ENCODE results near the gene SLC39A10.

DNA sequence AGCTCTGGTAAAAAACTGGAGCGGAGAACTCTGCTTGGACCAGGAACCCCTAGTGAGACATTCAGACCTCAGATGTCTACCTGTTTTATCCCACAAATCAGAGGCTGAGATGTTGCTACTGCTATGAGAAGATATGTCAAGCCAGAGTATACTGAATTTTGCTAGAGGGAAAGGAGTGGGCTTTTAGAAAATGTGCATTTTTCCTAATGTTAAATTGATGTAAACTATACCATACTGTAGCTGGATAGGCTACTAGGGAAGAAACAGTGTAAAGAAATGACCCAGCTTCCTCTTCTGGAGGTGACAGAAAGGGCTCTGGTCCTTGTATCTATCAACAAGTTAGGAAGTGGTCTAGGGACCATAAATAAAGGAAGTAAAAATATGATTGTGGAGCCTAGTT lies 65.0 kb downstream of the SLC39A10 start:
- TF ChIP-seq POLR2A (IDR thresholded peaks at IDR 0.05) (no peak), CTCF (IDR thresholded peaks at IDR 0.05 in 4 of 5, conservative IDR thresholded peaks at IDR 0.05 in 1 of 5) (no peak)
